Prostate gland (tissue), 2 donors: ENCODE results near the gene LOXHD1.

ENCODE experiments used
- CTCF ChIP-seq, 4 experiments: fragments of 200-600 bp in 2 of 4; fragments of 450-650 bp in 2 of 4; sonication (generic) in 2 of 4; IDR thresholded peaks; 1 replicate in 3 of 4; 2 replicates in 1 of 4; pipeline ENCODE4 v1.5.1; 2016 to 2019; ENCODE audit warnings: antibody characterized with exemption in 4 of 4, mild to moderate bottlenecking in 2 of 4, moderate library complexity in 2 of 4
- POLR2A ChIP-seq: fragments of 450-650 bp; IDR thresholded peaks from one replicate; pipeline ENCODE4 v1.6.1; 2016; ENCODE audit warnings: antibody characterized with exemption, mild to moderate bottlenecking
- POLR2AphosphoS5 ChIP-seq: sonication (generic); formaldehyde crosslinking; IDR thresholded peaks from one replicate; pipeline ENCODE4 v1.6.1; 2017; ENCODE audit warnings: antibody characterized with exemption

GRCh38 chr18:46621871-46622270 is 35.1 kb downstream of the LOXHD1 start:
- no peak for TF ChIP-seq CTCF (IDR thresholded peaks at IDR 0.05)
- TF ChIP-seq POLR2AphosphoS5 = no peak
- TF ChIP-seq POLR2A = no peak
